ENCODE data around the gene PPT1. TPM values are rescaled to one million over a fixed set of nuclear protein-coding genes. Genes with fewer than 3 reads are reported as not detected.

The PPT1 gene
- total and polyA plus RNA-seq, 5 donors: 37.6 to 59.0 (median 41.6) TPM

DNA sequence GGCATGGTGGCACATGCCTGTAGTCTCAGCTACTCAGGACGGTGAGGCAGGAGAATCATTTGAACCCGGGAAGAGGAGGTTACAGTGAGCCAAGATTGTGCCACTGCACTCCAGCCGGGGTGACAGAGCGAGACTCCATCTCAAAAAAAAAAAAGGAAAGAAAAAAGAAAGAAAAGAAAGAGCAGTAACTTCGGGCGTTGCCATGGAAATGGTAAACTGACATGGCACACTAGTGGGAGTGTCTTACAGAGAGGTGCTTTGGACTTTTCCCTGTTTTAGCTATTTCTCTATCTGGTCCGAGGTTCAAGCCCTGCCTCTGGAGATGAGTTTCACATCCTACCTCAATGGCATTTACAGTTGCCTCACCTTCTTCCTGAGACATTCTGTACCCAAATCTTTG lies 23.1 kb upstream of the PPT1 start:
- no peaks in the 10 kb centered on the region for H3K27me3 ChIP-seq (ENCODE audit: control insufficient read depth, insufficient read depth)
- no peak for DNase-seq
- no peak overlapping the region for H3K4me3 ChIP-seq (ENCODE audit: low read length)
- WGBS: 82% methylated on average over 7 of the region's 7 CpGs
- H3K9me3 ChIP-seq (ENCODE audit: control insufficient read depth, low read length): no peaks in the 10 kb centered on the region
- no peaks in the 10 kb centered on the region for H3K4me1 ChIP-seq (ENCODE audit: control insufficient read depth, insufficient read depth, low read length)
- no peak overlapping the region for H3K27ac ChIP-seq (ENCODE audit: low read length)
- ATAC-seq: no peak
- intact Hi-C loops (cut with DNase I): no loop called here

DNA sequence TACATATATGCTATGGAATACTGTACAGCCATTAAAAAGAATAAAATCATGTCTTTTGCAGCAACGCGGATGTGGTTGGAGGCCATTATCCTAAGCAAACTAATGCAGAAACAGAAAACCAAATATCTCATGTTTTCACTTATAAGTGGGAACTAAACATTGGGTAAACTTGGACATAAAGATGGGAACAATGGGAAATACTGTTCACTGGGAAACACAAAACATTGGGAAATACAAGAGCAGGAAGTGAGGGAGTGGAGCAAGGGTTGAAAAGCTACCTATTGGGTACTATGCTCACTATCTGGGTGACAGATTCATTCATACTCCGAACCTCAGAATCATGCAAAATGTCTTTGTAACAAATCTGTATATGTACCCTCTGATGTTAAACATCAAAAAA lies 17.3 kb upstream of the PPT1 start:
- ATAC-seq: no peak
- 82% methylated on average over 3 of the region's 3 CpGs for WGBS
- H3K4me3 ChIP-seq (ENCODE audit: low read length): no peak overlapping the region
- no peaks in the 10 kb centered on the region for H3K4me1 ChIP-seq (ENCODE audit: control insufficient read depth, insufficient read depth, low read length)
- intact Hi-C loops (cut with DNase I): no loop called here
- H3K27me3 ChIP-seq (ENCODE audit: control insufficient read depth, insufficient read depth): no peaks in the 10 kb centered on the region
- no peak for DNase-seq
- no peak overlapping the region for H3K27ac ChIP-seq (ENCODE audit: low read length)
- no peaks in the 10 kb centered on the region for H3K9me3 ChIP-seq (ENCODE audit: control insufficient read depth, low read length)

DNA sequence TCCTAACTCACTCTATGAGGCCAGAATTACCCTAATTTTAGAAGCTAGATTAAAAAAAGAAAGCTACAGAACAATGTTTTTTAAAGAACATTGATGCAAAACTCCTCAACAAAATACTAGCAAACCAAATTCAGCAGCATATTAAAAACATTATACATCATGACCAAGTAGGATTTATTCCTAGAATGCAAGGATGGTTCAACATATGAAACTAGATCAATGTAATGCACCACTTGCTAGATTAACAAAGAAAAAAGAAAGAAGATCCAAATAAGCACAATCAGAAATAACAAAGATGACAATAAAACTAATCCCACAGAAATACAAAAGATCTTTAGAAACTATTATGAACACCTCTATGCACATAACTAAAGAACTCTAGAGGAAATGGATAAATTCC lies 13.3 kb upstream of the PPT1 start:
- H3K27ac ChIP-seq (ENCODE audit: low read length): no peak overlapping the region
- intact Hi-C loops (cut with DNase I): no loop called here
- H3K4me1 ChIP-seq (ENCODE audit: control insufficient read depth, insufficient read depth, low read length): no peaks in the 10 kb centered on the region
- DNase-seq (no peak), ATAC-seq (no peak)
- H3K9me3 ChIP-seq (ENCODE audit: control insufficient read depth, low read length): no peaks in the 10 kb centered on the region
- no peak overlapping the region for H3K4me3 ChIP-seq (ENCODE audit: low read length)
- no peaks in the 10 kb centered on the region for H3K27me3 ChIP-seq (ENCODE audit: control insufficient read depth, insufficient read depth)

DNA sequence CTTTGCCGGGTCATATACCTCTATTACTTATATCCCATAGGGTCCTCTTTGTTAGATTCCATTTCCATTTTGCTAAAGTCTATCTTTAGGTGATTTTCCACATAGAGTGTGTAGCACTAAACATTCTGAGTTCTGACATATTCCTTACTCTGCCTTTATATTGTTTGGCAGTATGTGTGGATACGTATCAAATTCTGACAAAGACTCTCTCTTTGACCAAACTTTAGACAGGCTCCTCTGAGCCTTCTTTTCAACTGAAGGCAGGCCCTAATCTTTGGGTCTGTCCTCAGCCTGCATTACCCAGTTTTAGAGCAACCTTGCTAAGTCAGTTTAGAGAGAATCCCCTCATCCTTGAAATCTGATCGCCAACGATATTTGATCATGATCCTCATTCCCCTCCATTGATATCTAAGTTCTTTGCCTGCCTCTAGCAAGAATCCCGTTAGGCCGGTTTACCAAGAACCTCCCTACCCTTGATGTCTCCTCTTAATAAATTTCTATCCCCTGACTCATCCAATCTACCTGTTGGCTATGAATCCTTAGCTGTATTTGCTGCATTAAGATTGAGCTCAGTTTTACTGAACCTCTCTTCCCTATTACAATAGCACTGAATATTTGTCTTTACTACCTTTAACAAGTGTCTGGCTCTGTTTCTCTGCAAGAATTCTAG lies 10.4 kb upstream of the PPT1 start:
- DNase-seq (no peak), ATAC-seq (no peak)
- Histone ChIP-seq H3K4me3 (ENCODE audit: low read length) (no peak overlapping the region), H3K9me3 (ENCODE audit: control insufficient read depth, low read length) (no peaks in the 10 kb centered on the region), H3K27ac (ENCODE audit: low read length) (no peak overlapping the region), H3K27me3 (ENCODE audit: control insufficient read depth, insufficient read depth) (no peaks in the 10 kb centered on the region), H3K4me1 (ENCODE audit: control insufficient read depth, insufficient read depth, low read length) (no peaks in the 10 kb centered on the region)
- intact Hi-C loops (cut with DNase I): no loop called here
- WGBS: 87% methylated on average over 6 of the region's 6 CpGs

DNA sequence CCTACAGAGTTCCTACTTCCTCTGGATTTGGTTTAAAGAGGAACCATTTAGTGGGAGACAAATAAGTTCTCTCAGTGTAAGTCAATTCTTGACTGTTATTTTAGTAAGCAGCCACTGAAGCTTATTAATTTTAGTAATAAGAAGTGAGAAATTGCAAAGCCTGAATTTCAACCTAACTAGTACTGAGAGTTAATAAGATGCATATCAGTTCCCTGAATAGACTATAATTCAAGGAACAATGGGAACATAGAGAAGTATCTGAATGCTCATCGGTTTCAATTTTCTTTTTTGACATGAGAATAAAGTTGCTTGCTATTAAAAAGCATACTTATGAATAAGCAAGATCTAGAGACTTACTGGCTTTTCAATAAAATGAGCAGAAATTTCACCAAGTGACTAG lies 8.0 kb upstream of the PPT1 start:
- no peaks in the 10 kb centered on the region for H3K9me3 ChIP-seq (ENCODE audit: control insufficient read depth, low read length)
- H3K27me3 ChIP-seq (ENCODE audit: control insufficient read depth, insufficient read depth): no peaks in the 10 kb centered on the region
- intact Hi-C loops (cut with DNase I): no loop called here

DNA sequence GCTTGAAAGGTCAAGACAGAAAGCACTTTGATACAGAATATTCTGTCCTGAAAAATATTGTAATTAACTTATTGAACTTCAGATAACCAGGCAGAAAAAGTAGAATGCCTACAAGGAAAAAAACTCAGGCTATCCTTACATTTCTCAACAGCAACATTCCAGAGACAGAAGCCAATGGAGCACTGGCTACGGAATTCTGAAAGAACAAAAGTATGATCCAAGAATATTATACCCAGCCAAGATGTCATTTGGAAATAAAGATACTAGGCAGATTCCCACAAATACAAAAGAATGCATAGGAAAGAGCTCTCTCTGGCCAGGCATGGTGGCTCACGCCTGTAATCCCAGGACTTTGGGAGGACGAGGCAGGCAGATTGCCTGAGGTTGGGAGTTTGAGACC lies 5.8 kb upstream of the PPT1 start:
- 85% methylated on average over 3 of the region's 3 CpGs for WGBS
- Histone ChIP-seq H3K4me3 (ENCODE audit: low read length) (no peak overlapping the region), H3K9me3 (ENCODE audit: control insufficient read depth, low read length) (no peaks in the 10 kb centered on the region), H3K4me1 (ENCODE audit: control insufficient read depth, insufficient read depth, low read length) (no peaks in the 10 kb centered on the region), H3K27me3 (ENCODE audit: control insufficient read depth, insufficient read depth) (no peaks in the 10 kb centered on the region), H3K27ac (ENCODE audit: low read length) (no peak overlapping the region)
- DNase-seq (no peak), ATAC-seq (no peak)
- intact Hi-C loops (cut with DNase I): no loop called here

More for the DNA sequence above, 8.0 kb upstream of the PPT1 start:
- no peak for ATAC-seq
- Histone ChIP-seq H3K27ac (ENCODE audit: low read length) (no peak overlapping the region), H3K4me3 (ENCODE audit: low read length) (no peak overlapping the region), H3K4me1 (ENCODE audit: control insufficient read depth, insufficient read depth, low read length) (no peaks in the 10 kb centered on the region)
- WGBS: 88% methylated on average over 1 of the region's 1 CpG
- DNase-seq: no peak

DNA sequence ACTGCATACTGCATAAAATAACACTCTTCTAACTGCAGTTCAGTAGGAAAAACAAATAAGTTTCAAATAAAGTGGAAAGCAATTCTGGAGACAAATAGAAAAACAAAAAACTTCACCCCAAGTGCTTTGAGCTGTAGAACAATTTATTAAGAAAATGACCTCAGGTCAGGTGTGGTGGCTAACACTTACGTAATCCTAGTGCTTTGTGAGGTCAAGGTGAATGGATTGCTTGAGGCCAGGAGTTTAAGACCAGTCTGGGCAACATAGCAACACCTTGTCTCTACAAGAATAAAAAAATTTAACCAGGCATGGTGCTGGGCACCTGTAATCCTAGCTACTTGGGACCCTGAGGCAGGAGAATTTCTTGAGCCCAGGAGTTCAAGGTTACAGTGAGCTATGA lies 5.0 kb upstream of the PPT1 start:
- H3K27ac ChIP-seq (ENCODE audit: low read length): no peak overlapping the region
- H3K4me1 ChIP-seq (ENCODE audit: control insufficient read depth, insufficient read depth, low read length): no peaks in the 10 kb centered on the region
- no peak for DNase-seq
- 73% methylated on average over 1 of the region's 1 CpG for WGBS
- intact Hi-C loops (cut with DNase I): no loop called here
- H3K9me3 ChIP-seq (ENCODE audit: control insufficient read depth, low read length): no peaks in the 10 kb centered on the region
- no peak for ATAC-seq
- H3K27me3 ChIP-seq (ENCODE audit: control insufficient read depth, insufficient read depth): no peaks in the 10 kb centered on the region
- no peak overlapping the region for H3K4me3 ChIP-seq (ENCODE audit: low read length)

DNA sequence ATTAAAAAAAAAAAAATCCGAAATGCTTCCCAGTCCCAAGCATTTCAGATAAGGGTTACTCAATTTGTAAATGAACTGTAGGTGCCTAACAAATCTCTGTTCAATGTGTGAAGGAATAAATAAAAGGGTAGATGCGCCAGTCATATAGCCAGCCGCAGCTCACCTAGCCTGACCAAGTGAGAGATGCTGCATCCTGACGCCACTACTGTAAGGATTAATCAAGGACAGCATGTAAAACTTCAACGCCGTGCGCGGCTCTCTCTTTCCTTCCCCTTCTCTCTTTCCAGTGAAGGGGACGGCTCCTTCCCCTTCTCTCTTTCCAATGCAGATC lies 441 bp downstream of the PPT1 start:
- H3K4me1 ChIP-seq (ENCODE audit: control insufficient read depth, insufficient read depth, low read length): no peaks in the 10 kb centered on the region
- H3K9me3 ChIP-seq (ENCODE audit: control insufficient read depth, low read length): no peaks in the 10 kb centered on the region
- peak overlapping the region; percentile 83 for H3K4me3 ChIP-seq (ENCODE audit: low read length)
- ATAC-seq: peak; percentile 10 to 43
- no peak overlapping the region for H3K27ac ChIP-seq (ENCODE audit: low read length)
- DNase-seq: no peak
- WGBS: 12% methylated on average over 9 of the region's 9 CpGs
- H3K27me3 ChIP-seq (ENCODE audit: control insufficient read depth, insufficient read depth): no peaks in the 10 kb centered on the region
- intact Hi-C loops (cut with DNase I): no loop called here

DNA sequence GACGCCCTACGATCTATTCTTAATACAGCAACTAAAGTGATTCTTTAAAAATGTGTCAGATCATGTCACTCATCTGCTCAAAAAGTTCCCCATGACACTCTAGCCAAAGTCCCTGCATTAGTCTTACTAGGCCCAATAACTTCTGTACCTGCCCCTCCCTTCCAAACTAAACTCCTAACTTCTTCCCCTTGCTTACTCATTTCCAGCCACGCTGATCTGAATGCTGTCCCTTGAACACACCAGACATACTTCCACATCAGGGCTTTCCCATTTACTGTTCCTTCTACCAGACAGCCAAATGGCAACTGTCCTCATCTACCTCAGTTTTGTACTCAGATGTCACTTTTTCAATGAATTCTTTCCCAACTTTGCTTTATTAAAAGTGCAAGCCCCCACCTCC lies 1.2 kb downstream of the PPT1 start:
- Histone ChIP-seq H3K27me3 (ENCODE audit: control insufficient read depth, insufficient read depth) (no peaks in the 10 kb centered on the region), H3K4me3 (ENCODE audit: low read length) (no peak overlapping the region), H3K9me3 (ENCODE audit: control insufficient read depth, low read length) (no peaks in the 10 kb centered on the region), H3K27ac (ENCODE audit: low read length) (no peak overlapping the region), H3K4me1 (ENCODE audit: control insufficient read depth, insufficient read depth, low read length) (no peaks in the 10 kb centered on the region)
- intact Hi-C loops (cut with DNase I): no loop called here
- DNase-seq: no peak
- WGBS: 94% methylated on average over 3 of the region's 3 CpGs
- no peak for ATAC-seq

DNA sequence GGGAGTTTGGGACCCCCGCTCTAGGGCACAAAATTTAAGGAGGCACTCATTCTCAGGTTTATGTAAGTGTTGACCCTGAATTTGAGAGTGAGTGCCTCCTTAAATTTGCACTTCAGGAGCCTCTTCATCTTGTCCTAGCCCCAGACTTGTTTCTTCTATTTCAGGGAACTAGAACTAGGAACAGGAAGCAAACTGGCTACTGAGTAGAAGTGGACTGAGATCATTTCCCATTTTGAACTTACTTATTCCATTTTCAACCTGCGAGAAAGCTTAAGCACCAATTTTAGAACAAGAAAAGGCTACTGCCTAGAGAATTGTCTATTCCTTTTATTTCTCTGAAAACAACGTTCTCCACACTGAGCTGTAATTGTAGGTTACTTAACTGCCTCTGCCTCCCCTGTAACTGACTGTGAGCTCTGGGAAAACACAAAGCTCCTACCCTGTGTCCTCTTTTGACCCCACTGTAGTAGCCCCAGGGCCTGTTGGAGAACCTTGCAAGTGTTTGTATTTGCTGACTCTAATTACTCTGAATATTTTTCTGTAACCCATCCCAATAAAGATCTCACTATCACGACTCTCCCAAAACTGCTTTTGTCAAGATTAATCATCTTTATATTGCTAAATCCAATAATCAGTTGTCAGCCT lies 2.5 kb downstream of the PPT1 start:
- Histone ChIP-seq H3K27me3 (ENCODE audit: control insufficient read depth, insufficient read depth) (no peaks in the 10 kb centered on the region), H3K4me3 (ENCODE audit: low read length) (no peak overlapping the region), H3K27ac (ENCODE audit: low read length) (no peak overlapping the region), H3K9me3 (ENCODE audit: control insufficient read depth, low read length) (no peaks in the 10 kb centered on the region), H3K4me1 (ENCODE audit: control insufficient read depth, insufficient read depth, low read length) (no peaks in the 10 kb centered on the region)
- DNase-seq: no peak
- no peak for ATAC-seq
- WGBS: 63% methylated on average over 4 of the region's 4 CpGs
- intact Hi-C loops (cut with DNase I): no loop called here

DNA sequence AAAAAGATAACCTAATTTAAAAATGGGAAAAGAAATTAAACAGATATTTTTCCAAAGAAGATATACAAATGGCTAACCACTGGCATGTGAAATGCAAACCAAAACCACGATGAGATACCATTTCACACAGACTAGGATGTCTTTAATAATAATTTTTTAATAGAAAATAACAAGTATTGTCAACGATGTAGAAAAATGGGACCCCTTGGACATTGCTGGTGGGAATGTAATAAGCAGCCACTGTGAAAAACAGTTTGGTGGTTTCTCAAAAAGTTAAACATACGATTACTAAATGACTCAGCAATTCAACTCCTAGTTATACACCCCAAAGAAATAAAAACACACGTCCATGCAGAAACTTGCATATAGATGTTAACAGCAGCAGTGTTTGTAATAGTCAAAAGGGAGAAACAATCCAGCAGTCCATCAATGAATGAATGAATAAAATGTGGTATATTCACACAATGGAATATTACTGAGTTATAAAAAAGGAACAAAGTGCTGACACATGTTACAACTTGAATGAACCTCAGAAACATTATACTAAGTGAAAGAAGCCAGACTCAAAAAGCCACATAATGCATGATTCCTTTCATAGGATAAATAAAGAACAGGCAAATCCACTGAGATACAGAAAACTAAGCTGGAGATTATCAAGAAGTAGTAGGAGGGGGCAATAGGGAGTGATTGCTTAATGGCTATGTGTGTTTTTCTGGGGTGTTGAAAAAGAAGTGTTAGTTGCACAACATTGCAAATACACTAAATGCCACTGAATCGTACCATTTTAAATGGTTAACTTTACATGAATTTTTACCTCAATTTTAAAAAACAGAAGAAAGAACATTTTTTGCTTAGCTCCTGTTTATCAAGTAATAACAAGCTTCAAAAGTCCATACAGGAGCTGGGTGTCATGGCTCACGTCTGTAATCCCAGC lies 4.1 kb downstream of the PPT1 start:
- Histone ChIP-seq H3K27me3 (ENCODE audit: control insufficient read depth, insufficient read depth) (no peaks in the 10 kb centered on the region), H3K4me3 (ENCODE audit: low read length) (no peak overlapping the region), H3K27ac (ENCODE audit: low read length) (no peak overlapping the region), H3K4me1 (ENCODE audit: control insufficient read depth, insufficient read depth, low read length) (no peaks in the 10 kb centered on the region), H3K9me3 (ENCODE audit: control insufficient read depth, low read length) (no peaks in the 10 kb centered on the region)
- DNase-seq (no peak), ATAC-seq (no peak)
- intact Hi-C loops (cut with DNase I): no loop called here
- 74% methylated on average over 6 of the region's 6 CpGs for WGBS

Data from right cardiac atrium (tissue), 5 donors.